IMR-90 (cell line): ENCODE results near the gene NFATC1. TPM values are rescaled to one million over a fixed set of nuclear protein-coding genes. Genes with fewer than 3 reads are reported as not detected.
A peak's percentile ranks its signal among the peaks of the same experiment; 100 is the strongest.

Experiments used
- ATAC-seq: fragments of 200-7000 bp; cut with Tn5 transposase; 2 replicates; pipeline ENCODE4 v1.9.1; 2020; ENCODE audit warnings: low read depth, mild to moderate bottlenecking, moderate library complexity
- BruUV-seq: library from RNA; stranded (reverse); fragments of 400-500 nt; replicated peaks from 2 replicates; lab custom pipeline; 2021; lab: Mats Ljungman, UMichigan
- CTCF ChIA-PET: fragments of 300-600 bp; formaldehyde crosslinking; extraction: SDS; loops from one replicate; lab custom pipeline; 2021; ENCODE audit warnings: antibody characterized with exemption; lab: Yijun Ruan, JAX
- POLR2A ChIA-PET: fragments of 300-600 bp; sonication (Branson Sonifier 250); formaldehyde crosslinking; loops from one replicate; lab custom pipeline; 2022; ENCODE audit warnings: antibody characterized with exemption; ENCODE audit not compliant: unreplicated experiment; lab: Charles Lee
- DNase-seq: peaks from one replicate; pipeline ENCODE4 v3.0.0; 2013
- H2AFZ ChIP-seq: replicated peaks from 2 replicates; pipeline ENCODE3; 2013; ENCODE audit warnings: low read length, mild to moderate bottlenecking; ENCODE audit not compliant: poor library complexity
- H2AK5ac ChIP-seq: 2 replicates; pipeline ENCODE4 v1.6.1; 2013; ENCODE audit warnings: low read depth, low read length, inconsistent platforms
- H2AK9ac ChIP-seq: replicated peaks from 2 replicates; pipeline ENCODE3; 2013; ENCODE audit warnings: mild to moderate bottlenecking, low read depth, low read length, moderate library complexity; ENCODE audit not compliant: poor library complexity
- H2BK120ac ChIP-seq: 2 replicates; pipeline ENCODE4 v1.6.1; 2013; ENCODE audit warnings: low read depth, low read length, inconsistent platforms
- H2BK15ac ChIP-seq: 3 replicates; pipeline ENCODE4 v1.6.1; 2013; ENCODE audit warnings: low read depth, low read length, inconsistent platforms
- H2BK20ac ChIP-seq: 2 replicates; pipeline ENCODE4 v1.6.1; 2013; ENCODE audit warnings: low read depth, mild to moderate bottlenecking, inconsistent platforms, low read length, moderate library complexity
- H2BK5ac ChIP-seq: 2 replicates; pipeline ENCODE4 v1.6.1; 2013; ENCODE audit warnings: mild to moderate bottlenecking, low read depth, low read length, inconsistent platforms; ENCODE audit not compliant: poor library complexity, severe bottlenecking
- H3K14ac ChIP-seq: replicated peaks from 2 replicates; pipeline ENCODE4 v1.6.1; 2013; ENCODE audit warnings: low read depth, low read length, inconsistent platforms
- H3K18ac ChIP-seq: 2 replicates; pipeline ENCODE4 v1.6.1; 2013; ENCODE audit warnings: low read depth, low read length, control low read depth
- H3K23ac ChIP-seq: 2 replicates; pipeline ENCODE4 v1.6.1; 2013; ENCODE audit warnings: low read depth, low read length, inconsistent platforms
- H3K27ac ChIP-seq: 2 replicates; pipeline ENCODE4 v1.5.1; 2013; ENCODE audit warnings: mild to moderate bottlenecking, control low read depth, low read length; ENCODE audit not compliant: insufficient read depth
- H3K27me3 ChIP-seq: 2 replicates; pipeline ENCODE4 v1.6.1; 2013; ENCODE audit warnings: low read length; ENCODE audit not compliant: control insufficient read depth, insufficient read depth
- H3K36me3 ChIP-seq: 2 replicates; pipeline ENCODE4 v1.6.1; 2013; ENCODE audit warnings: low read length, mixed read lengths; ENCODE audit not compliant: control insufficient read depth, insufficient read depth
- H3K4ac ChIP-seq: 2 replicates; pipeline ENCODE4 v1.6.1; 2013; ENCODE audit warnings: low read depth, low read length, inconsistent platforms
- H3K4me1 ChIP-seq: 2 replicates; pipeline ENCODE4 v1.6.1; 2013; ENCODE audit warnings: low read length, mixed read lengths; ENCODE audit not compliant: control insufficient read depth, insufficient read depth
- H3K4me2 ChIP-seq: 2 replicates; pipeline ENCODE4 v1.6.1; 2013; ENCODE audit warnings: low read depth, mild to moderate bottlenecking, control low read depth, low read length, moderate library complexity
- H3K4me3 ChIP-seq: 2 replicates; pipeline ENCODE4 v1.5.1; 2013; ENCODE audit warnings: low read depth, mild to moderate bottlenecking, control low read depth, low read length, moderate library complexity; ENCODE audit not compliant: insufficient read depth
- H3K56ac ChIP-seq: 2 replicates; pipeline ENCODE4 v1.6.1; 2013; ENCODE audit warnings: low read length, inconsistent platforms; ENCODE audit not compliant: insufficient read depth; ENCODE audit errors: extremely low read depth
- H3K79me1 ChIP-seq, 2 experiments: 2 replicates each; pipeline ENCODE4 v1.6.1; 2013; ENCODE audit warnings: low read length in 2 of 2, inconsistent platforms in 1 of 2, low read depth in 1 of 2
- H3K9ac ChIP-seq: 2 replicates; pipeline ENCODE4 v1.6.1; 2013; ENCODE audit warnings: low read depth, low read length, control low read depth
- H3K9me1 ChIP-seq: 2 replicates; pipeline ENCODE4 v1.6.1; 2013; ENCODE audit warnings: low read length, inconsistent platforms; ENCODE audit not compliant: insufficient read depth
- H3K9me3 ChIP-seq: 2 replicates; pipeline ENCODE4 v1.6.1; 2013; ENCODE audit warnings: low read length; ENCODE audit not compliant: control insufficient read depth, insufficient read depth
- H4K20me1 ChIP-seq: 2 replicates; pipeline ENCODE4 v1.6.1; 2013; ENCODE audit warnings: low read length, inconsistent platforms; ENCODE audit not compliant: insufficient read depth
- H4K5ac ChIP-seq: 2 replicates; pipeline ENCODE4 v1.6.1; 2013; ENCODE audit warnings: mild to moderate bottlenecking, low read depth, low read length, control low read depth
- H4K8ac ChIP-seq, 2 experiments: 2 replicates each; pipeline ENCODE4 v1.6.1; 2013; ENCODE audit warnings: low read depth in 2 of 2, low read length in 2 of 2, control low read depth in 1 of 2, inconsistent platforms in 1 of 2
- H4K91ac ChIP-seq: 2 replicates; pipeline ENCODE4 v1.6.1; 2013; ENCODE audit warnings: low read depth, low read length, inconsistent platforms; ENCODE audit not compliant: insufficient read depth
- BHLHE40 ChIP-seq: fragments of 150-350 bp; IDR thresholded peaks from 2 replicates; pipeline ENCODE4 v1.6.1; 2016; ENCODE audit warnings: mild to moderate bottlenecking, low read depth, low read length
- CTCF ChIP-seq: conservative IDR thresholded peaks from 2 replicates; pipeline ENCODE4 v1.5.1; 2012; ENCODE audit warnings: mild to moderate bottlenecking, low read depth, low read length, improper control_type of control experiment
- ELK1 ChIP-seq: fragments of 150-350 bp; IDR thresholded peaks from 2 replicates; pipeline ENCODE4 v1.6.1; 2016; ENCODE audit warnings: low read depth, mild to moderate bottlenecking, low read length, moderate library complexity, borderline replicate concordance
- MXI1 ChIP-seq: IDR thresholded peaks from 2 replicates; pipeline ENCODE4 v1.6.1; 2012; ENCODE audit warnings: low read depth, mild to moderate bottlenecking, low read length, moderate library complexity, borderline replicate concordance
- NFE2L2 ChIP-seq: fragments of 150-350 bp; IDR thresholded peaks from 2 replicates; pipeline ENCODE4 v1.6.1; 2016; ENCODE audit warnings: low read depth, mild to moderate bottlenecking, low read length
- RCOR1 ChIP-seq: IDR thresholded peaks from 2 replicates; pipeline ENCODE4 v1.6.1; 2012; ENCODE audit warnings: mild to moderate bottlenecking, low read length, improper control_type of control experiment; ENCODE audit not compliant: insufficient replicate concordance
- RFX5 ChIP-seq: IDR thresholded peaks from 2 replicates; pipeline ENCODE4 v1.8.0; 2012; ENCODE audit warnings: low read depth, mild to moderate bottlenecking, low read length, moderate library complexity
- SMC3 ChIP-seq: fragments of 150-350 bp; IDR thresholded peaks from 2 replicates; pipeline ENCODE4 v1.6.1; 2016; ENCODE audit warnings: low read depth, mild to moderate bottlenecking, antibody characterized with exemption, low read length, moderate library complexity
- WGBS, 2 experiments: methylation state at CpG; one replicate each; pipeline versions ENCODE4 v1.1.5 to v1.1.7; 2013; ENCODE audit warnings: missing lambda C conversion rate in 2 of 2; ENCODE audit not compliant: insufficient read length in 1 of 2; ENCODE audit errors: extremely low coverage in 2 of 2; 5-methylcytosine and 5-hydroxymethylcytosine counted together
- dilution Hi-C: fragments of 300-500 bp; cut with HindIII; formaldehyde crosslinking; loops from one replicate; pipeline ENCODE4 v1.14.3; 2018; ENCODE audit warnings: low sequenced_read_pairs; ENCODE audit not compliant: unreplicated experiment
- in situ Hi-C: fragments of 300-500 bp; cut with MboI; formaldehyde crosslinking; loops from 3 replicates; pipeline ENCODE4 v1.14.3; 2019; ENCODE audit warnings: low sequenced_read_pairs, inconsistent platforms, mixed read lengths
- intact Hi-C: fragments of 100-400 bp; cut with micrococcal nuclease; formaldehyde crosslinking; loops from 2 replicates; pipeline ENCODE4 v1.10.0; 2022
- polyA plus RNA-seq, 3 experiments: library from polyadenylated mRNA; depleted of rRNA; stranded (reverse); fragments of >200 nt; gene quantifications; 2 replicates each; pipeline ENCODE4 v1.2.3, GENCODE V29; 2012; ENCODE audit warnings: low replicate concordance in 1 of 3
- total RNA-seq: library from RNA; depleted of rRNA; stranded (reverse); fragments of >200 nt; gene quantifications from 2 replicates; pipeline ENCODE4 v1.2.3, GENCODE V29; 2012

Gene NFATC1
- total and polyA plus RNA-seq, 2 of the 4 experiments (the other 2 are of a cell fraction), result 0.36 to 1.8 TPM

GRCh38 chr18:79502782-79503181 is 107.1 kb downstream of the NFATC1 start:
- Histone ChIP-seq H3K9me1 (no peaks in the 10 kb centered on the region), H2BK5ac (no peak overlapping the region), H4K5ac (no peak overlapping the region), H3K23ac (no peak overlapping the region), H3K56ac (no peak overlapping the region), H4K20me1 (no peaks in the 10 kb centered on the region), H3K4me3 (no peak overlapping the region), H3K79me1 (no peaks in the 10 kb centered on the region), H3K27ac (no peak overlapping the region), H4K91ac (no peak overlapping the region), H3K27me3 (no peaks in the 10 kb centered on the region; the same call in 1 of the 2 replicates), H2AK9ac (no peak overlapping the region), H3K36me3 (no peaks in the 10 kb centered on the region), H2BK20ac (no peak overlapping the region), H2AK5ac (no peak overlapping the region; the same call in 1 of the 2 replicates), H3K4ac (no peak overlapping the region), H3K4me2 (no peak overlapping the region), H3K18ac (no peak overlapping the region), H3K4me1 (peaks cover 5% of the 10 kb centered on the region; the same call in 1 of the 2 replicates), H3K14ac (no peak overlapping the region), H2AFZ (no peak overlapping the region), H2BK15ac (no peak overlapping the region), H3K9me3 (peaks cover 13% of the 10 kb centered on the region), H3K9ac (no peak overlapping the region), H2BK120ac (no peak overlapping the region), H4K8ac (no peak overlapping the region)
- CTCF ChIA-PET, result no interaction called here
- BruUV-seq, result no TSS peak
- POLR2A ChIA-PET, result no interaction called here
- WGBS, 2 experiments, result no CpG with 5 or more reads among the region's 4 CpGs
- in situ Hi-C loops, result no loop called here
- ATAC-seq (peak; percentile 51), DNase-seq (peak; percentile 33)
- dilution Hi-C loops, result no loop called here
- TF ChIP-seq ELK1, result no peak
- TF ChIP-seq CTCF, result no peak
- no peak for TF ChIP-seq SMC3
- no peak for TF ChIP-seq BHLHE40
- no peak for TF ChIP-seq RCOR1
- no peak for TF ChIP-seq RFX5
- peak; percentile 53; the same call in 1 of the 2 replicates for TF ChIP-seq NFE2L2
- TF ChIP-seq MXI1, result no peak
- intact Hi-C loops, result no loop called here
